NCI-H1436 (cell line): ENCODE data around the gene ABR.
"Not testable (repeated sequence)": the region's sequence is repeated elsewhere in the genome, so short reads cannot be mapped to it uniquely, and the experiment has no call there.

ENCODE experiments used
- DNase-seq: peaks from one replicate; lab custom pipeline; 2025; lab: John Stamatoyannopoulos, UW

Gene ABR

DNA sequence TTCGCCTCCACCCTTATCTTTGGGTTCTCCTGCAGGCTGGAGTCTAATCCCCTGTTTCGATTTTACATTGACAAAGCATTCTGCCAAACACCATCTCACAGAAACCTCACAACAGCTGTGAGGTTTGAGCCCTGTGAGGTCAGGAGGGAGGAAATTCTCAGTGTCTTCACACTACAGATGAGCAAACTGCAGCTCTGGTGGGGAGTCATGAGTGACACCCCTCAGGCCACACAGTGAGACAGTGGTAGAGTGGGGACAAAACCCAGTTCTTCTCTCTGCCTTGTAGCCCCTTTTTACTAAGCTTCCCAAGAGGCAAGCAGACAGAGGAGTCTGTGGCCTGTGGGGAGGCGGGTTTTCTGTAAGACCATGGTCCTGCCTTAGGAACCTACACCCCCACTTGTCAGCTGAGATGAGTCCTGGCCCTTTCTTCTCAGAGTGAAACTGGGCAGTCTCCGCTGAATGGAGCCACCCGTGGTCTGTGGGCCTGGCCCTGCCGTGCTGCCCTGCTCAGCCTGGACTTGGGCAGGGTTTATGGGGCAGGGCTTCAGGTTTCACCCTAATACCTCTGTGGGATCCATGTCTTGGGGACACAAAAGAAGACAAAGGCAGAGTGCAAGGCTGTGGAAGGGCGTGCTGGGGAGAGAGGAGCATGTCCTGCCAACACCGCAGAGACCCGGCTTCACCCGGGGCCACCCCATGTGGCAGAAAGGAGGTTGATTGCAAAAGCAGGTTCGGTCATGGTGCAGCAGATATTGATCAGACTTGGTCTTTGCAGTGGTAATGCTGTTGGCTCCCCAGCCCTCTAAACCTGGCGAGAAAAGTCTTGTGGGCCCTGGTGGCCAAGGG is 59.0 kb downstream of the ABR start:
- no peak for DNase-seq

GRCh38 chr17:1119924-1120323 is 59.9 kb downstream of the ABR start:
- DNase-seq = no peak

GRCh38 chr17:1116602-1117001 is 63.2 kb downstream of the ABR start:
- no peak for DNase-seq

- DNase-seq = no peak
These were observed 66.9 kb downstream of the ABR start for GRCh38 chr17:1112875-1113274.

- DNase-seq = no peak
These were observed 68.0 kb downstream of the ABR start for GRCh38 chr17:1111599-1112443.

DNA sequence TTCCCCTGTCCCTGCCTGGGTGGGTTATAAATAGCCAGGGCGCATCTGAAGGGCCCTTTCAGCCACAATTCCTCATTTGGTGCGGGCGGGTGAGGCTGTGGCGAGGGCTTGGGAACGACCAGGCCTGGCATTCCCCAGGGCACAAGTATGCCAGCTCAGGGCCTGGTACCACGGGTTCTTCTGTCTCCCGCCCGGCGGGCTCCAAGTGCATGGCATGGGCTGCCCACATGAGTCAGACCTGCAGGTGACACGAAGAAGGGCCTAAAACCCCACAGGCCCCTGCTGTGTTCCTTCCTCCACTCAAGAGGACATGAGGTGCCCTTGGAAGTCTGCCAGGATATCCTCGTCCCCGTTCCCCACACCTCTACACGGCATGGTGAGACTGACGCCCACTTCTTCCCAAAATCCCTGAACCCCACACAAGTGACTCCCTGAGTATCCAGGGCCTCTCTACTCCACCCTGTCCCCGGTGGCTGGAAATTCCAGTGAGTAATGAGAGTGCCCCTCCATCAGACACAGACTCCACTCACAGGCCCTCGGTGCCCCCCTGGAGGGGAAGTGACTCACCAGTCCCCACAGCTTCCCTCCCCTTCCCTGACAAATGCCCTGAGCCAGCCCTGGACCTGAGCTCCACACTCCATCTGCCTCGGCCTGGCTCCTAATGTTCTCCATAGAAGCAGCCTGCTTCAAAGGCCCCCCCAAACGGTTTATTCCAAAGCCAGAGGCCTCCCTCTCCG is 68.8 kb downstream of the ABR start:
- DNase-seq = no peak

DNA sequence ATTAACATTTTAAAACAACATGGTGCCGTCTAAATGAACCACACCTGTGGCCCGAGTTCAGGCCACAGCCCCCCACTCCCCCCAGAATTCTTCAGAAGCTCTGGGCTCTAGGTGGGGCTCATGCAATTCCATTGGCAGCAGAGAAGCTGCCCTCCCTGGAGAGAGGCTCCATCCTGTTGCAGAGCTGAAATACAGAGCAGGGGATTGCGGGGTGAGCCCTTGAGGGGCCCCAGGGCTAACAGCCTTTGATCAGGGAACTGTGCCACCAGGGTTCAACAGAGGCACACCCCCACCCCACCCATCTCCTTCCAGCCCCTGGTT is 69.3 kb downstream of the ABR start:
- no peak for DNase-seq

- no peak for DNase-seq
These were observed 69.9 kb downstream of the ABR start for GRCh38 chr17:1109606-1110540.

DNA sequence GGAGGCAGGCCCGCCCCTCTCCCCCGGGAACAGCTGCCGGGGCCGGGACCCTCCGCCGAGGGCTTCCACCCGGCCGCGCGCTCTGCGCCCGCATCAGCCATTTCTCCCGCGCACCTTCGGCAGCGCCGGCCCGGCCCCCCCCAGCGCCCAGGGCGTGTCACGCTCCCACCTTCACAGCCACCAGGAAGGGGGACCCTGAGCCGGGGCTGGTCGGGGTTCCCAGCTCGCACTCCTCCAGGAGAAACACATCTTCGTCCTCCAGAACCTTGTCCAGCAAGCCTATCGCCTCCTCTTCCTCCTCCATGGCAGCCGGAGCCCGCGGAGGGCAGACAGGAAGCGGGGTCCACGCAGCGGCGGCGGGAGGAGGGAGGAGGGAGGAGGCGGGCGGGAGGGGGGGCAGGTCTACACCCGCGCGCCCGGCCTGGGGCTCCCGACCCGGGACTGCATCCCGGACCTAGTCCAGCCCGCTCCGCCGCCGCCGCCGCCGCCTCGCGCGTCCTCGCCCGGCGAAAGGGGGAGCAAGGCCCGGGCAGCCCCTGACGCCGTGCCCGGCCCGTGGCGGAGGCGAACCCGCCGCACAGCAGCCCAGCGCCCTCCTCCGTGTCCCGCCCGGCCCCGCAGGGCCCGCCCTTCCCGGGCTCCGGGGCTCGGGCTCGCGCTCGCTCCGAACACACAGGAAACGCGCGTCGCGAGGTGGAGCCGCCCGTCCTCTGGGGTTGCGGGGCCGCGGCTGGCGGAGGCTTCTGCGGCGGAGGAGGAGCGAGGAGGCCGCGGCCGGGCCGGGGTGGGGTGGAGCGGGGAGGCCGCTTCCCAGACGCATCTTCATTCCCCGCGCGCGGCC is 70.8 kb downstream of the ABR start:
- DNase-seq = no peak

DNA sequence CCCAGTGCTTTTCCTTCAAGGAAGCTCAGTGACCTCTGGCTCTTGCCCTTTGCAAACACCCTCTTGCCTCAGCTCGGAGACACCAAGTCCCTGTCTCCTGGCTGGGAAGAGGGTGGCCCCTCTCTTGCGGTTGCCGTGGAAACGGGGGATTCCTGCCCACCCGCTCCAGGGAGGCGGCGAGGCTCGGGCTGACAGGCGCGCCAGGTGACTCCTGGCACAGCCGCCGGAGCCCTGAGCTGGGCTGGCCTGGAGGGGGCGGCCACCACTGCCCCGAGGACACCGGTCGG is 71.4 kb downstream of the ABR start:
- no peak for DNase-seq

DNA sequence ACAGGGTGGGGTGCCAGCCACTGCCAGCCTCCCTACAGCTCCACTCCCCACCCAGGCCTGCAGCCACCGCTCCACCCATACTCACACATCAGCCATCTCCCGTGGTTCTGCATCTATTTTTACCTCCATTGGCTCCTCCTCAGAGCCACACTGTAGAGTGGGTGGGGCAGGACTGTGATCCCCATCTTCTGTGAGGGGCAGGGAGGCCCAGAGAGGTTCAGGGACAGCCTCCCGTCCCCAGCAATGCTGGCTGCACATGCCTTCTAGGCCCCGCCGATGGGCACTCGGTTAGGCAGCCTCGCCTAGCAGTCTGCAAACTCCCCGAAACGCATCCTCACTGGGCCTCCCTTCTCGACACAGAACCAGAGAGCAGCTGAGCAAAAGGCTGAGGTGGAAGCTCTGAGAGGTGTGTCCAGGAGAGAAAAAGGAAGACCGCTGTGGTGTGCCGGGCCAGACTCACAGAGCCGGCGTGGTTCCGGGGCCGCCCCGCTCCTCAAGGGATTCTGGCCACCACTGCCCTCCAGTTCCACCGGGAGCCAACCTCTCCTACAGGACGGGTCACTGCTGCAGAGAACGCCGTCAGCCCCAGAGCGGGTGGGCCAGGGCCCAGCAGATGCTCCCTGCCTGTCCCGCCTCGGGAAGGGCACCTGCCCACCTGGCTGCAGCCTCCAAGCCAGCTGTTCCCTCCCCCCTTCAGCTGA is 71.9 kb downstream of the ABR start:
- DNase-seq = no peak

DNA sequence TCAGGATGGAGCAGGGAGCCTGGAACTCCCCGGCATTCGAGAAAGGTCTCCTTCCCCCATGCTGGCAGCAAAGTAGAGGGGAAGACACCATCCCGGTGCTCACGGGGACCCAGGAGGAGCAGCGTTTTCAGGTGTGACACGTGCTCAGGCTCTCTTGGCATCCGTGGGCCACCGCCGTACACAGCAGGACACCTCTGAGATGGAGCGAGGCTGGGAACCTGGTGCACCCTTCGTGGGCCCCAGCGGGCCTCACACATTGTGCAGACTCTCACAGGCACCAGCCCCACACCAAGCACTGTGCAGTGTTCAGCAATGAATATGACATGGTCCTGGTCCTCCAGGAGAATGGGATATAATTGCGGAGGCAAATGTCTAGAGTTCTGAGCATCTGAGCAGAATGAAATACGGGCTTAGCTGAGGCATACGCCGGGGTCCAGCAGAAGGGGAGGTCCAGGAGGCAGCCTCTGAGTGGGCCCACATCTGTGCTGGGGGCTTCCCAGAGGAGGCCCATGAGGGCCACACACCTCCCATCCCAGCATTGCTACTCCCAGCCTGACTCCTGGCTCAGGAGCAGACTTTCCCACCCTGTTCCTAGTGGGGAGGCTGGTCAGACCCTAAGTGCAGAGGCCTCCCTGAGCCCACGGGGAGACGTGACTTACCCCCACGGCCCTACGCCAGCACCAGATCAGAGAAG is 72.6 kb downstream of the ABR start:
- DNase-seq = no peak

DNA sequence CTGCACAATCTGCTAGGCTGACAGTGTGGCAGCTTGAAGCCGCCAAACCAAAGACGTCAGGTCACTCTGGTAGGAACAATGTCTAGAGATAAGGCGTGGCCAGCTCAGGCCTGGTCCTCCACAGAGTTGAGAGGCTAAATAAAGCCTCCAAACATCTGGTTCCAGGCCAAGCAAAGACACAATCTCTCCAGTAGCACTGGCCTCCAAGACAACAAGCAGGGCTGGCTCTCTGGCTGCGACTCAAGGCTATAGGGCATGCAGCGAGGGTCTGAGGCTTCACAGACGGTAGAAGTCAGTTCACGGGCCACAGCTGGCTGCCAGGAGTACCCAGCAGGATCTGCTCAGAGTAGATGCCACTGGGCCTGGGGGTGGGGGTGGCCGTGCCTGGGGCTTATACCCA is 75.6 kb downstream of the ABR start:
- DNase-seq = no peak

GRCh38 chr17:1100382-1100781 is 79.4 kb downstream of the ABR start:
- no peak for DNase-seq

- DNase-seq = no peak
These were observed 80.5 kb downstream of the ABR start for GRCh38 chr17:1099242-1099641.

DNA sequence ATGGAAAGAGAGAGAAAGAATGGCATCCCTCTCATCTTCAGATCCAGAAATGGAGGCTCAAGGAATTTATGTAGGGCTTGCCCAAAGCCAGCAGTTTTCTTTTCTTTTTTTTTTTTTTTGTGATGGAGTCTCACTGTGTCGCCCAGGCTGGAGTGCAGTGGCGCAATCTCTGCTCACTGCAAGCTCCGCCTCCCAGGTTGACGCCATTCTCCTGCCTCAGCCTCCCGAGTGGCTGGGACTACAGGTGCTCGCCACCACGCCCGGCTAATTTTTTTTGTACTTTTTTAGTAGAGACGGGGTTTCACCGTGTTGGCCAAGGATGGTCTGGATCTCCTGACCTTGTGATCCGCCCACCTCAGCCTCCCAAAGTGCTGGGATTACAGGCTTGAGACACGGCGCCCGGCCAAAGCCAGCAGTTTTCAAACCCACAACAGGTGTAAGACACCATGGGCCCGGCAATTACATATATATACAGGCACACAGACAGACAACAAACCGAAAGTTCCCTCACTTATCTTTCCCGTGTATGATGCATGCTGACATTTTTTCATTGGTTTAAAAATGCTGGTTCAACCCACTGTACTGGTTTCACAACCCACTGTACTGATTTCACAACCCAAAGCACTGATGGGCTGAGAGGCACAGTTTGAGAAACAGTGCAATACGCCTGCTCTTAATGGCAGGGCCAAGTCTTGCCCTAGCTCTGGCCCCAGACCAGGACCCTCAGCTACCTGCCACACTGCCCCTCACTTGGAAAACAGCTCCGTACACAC is 81.6 kb downstream of the ABR start:
- DNase-seq = not testable (repeated sequence)

DNA sequence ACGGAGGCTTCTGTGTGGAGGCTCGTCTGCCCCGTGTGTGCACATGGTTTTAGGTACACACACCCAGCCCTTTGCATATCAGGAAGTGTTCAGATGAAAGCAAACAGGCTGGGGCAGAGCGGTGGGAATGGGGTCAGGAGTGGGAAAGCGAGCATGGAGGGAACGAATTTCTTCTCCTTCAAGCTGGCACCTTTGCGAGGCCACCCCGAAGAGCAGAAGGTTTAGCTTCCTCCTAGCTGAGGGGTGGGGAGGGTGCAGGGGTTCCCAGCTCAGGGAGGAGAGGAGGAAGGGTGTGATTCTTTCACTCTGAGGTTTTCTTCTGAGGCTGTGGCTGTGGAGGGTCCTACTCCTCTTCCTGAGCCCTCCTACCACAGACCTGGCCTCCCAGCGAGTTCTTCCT is 83.6 kb downstream of the ABR start:
- no peak for DNase-seq

- DNase-seq = no peak
These were observed 84.0 kb downstream of the ABR start for GRCh38 chr17:1095853-1096173.
